Measurements from ENCODE around the gene HIPK2. TPM values are rescaled to one million over a fixed set of nuclear protein-coding genes. Genes with fewer than 3 reads are reported as not detected.

Gene HIPK2
- total RNA-seq, 1 experiment from 2014 or later = 3.6 TPM

DNA sequence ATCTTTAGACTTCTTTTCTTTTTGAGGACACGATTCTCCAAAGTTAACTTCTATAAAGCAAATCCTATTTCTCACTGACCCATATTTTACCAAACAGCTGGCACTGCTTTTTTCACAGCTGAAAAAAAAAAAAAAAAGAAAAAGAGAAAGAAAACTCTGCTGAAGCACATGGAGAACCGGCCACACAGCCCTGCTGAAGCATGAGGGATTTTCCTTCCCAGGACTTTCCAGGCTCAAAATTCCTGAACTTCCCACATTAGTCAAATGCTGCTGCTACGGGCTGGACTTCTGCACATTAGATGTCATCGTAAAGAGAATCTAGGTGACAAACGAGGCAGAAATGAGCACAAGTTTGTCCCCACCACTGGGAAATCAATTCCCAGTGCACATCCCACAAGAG lies 25.2 kb downstream of the HIPK2 start:
- no peak for DNase-seq (ENCODE audit: low spot score)

DNA sequence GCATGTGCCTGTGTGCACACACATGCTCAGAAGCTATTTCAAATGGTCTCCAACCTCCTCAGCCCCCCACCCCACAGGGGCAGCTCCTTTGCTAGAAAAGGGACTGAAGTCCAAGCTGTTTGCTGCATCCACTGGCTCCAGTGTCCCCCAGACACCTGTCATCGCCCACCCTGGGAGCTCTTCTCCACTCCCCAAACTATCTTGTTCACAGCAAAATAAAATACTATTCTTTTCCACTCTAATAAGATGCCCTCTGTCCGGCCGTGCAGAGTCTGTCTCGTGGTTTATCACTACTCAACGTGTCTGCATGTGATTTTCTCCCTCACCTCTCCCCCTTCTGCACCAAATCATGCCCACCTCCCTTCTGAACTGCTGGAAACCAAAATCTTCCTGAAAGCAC lies 25.6 kb downstream of the HIPK2 start:
- DNase-seq (ENCODE audit: low spot score) = no peak

DNA sequence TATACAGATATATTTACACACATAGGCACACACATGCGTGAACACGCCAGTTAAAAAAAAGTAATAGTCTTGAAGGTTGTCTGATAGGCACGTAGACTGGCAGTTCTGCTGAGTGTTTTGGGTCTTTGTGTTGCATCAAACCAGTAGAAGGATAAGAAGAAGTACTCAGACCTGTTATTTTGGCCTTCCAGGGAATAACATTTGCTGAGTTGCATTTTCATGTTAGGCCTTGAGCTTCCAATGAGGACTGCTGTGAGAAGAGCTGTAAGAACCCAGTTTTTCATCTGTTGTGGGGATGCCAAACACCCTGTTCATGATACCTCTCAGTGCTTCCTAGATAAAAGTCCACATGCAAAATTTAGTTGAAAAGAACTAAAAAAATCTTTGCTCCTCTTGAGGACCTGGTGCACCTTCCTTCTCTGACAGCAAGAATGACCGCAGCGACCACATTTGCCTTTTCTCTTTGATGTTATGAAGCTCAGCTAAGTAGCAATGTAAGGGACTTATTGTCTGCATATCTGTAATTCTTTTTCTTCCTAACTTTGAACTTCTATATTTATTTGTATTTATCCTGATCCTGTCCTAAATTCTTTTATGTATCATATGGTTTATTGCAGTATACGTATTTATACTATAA lies 27.2 kb downstream of the HIPK2 start:
- DNase-seq (ENCODE audit: low spot score) = no peak

DNA sequence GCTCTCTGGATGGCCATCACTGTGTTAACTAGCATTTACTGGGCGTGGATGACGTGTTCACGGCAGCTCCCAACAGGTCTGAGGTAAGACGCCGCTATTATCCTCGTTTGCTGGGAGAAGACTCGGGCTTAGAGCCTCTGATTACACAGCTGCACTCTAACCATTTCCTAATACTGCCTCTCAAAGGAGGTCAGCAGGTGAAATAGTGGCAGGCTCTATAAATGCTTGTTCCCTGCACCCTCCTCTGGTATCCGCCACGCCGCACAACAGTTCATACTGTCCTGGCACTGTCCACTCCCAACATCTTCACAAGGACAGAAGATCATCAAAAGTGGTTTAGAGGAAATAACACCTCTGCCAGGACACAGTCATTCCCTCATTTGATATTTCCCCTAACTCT lies 28.3 kb downstream of the HIPK2 start:
- DNase-seq (ENCODE audit: low spot score) = no peak

DNA sequence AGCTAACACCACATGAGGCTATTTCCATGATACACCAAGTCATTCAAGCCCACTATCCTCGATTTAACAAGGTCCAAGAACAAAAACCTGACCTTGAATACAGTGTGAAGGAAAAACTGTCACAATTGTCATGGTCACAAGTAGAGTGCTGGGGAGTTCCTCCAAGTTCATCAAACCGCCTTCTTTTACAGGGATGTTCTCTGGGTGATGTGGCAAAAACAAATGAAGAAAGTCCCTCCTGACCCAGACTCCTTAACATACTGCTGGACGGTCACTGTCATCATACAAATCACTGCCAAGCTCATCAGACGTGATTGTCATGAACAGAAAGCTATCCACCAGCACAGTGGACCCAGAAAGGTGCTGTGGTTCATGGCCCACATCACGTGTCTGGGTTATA lies 28.9 kb downstream of the HIPK2 start:
- no peak for DNase-seq (ENCODE audit: low spot score)

DNA sequence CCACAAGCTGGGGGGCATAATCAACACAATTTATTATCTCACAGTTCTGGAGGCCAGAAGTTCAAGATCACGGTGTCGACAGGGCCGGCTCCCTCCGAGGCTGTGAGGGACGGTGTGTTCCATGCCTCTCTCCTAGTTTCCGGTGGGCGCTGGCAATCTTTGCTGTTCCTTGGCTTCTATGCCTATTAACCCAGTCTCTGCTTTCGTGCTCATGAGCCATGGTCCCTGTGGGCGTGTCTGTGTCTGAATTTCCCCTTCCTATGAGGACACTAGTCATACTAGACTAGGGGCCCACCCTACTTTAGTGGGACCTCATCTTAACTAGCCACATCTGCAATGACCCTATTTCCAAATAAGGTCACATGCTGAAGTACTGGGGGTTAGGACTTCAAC lies 29.4 kb downstream of the HIPK2 start:
- DNase-seq (ENCODE audit: low spot score) = no peak

DNA sequence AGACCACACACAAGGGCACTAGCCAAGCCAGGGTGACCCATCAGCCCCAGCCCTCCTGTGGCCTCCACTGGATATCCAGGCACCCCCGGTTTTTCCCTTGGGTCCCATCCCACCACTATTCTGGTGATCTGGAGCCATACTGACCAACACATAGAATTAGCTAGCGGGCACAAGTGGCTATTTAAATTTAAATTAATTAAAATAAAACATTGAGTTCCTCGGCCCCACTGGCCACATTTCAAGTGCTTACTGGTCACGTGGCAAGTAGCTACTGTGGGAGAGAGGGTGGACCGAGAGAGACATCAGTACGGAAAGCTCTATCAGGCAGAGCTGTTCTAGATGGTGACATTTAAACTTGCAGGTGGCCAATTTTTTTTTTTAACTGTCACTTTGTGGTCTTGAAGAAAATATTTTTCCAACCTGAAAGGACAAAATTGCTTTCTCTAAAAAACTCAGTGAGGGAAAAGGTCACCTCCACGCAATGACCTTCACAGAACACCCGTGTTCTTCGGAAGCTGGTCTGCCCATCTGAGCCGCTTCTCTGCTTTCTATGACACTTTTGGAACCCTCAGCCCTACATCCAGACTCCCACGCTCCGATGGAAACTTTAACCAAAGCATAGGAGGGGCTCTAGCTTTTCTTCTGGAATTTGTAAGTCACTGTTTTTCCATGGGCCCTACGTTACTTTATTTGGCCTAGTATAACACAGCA lies 30.0 kb downstream of the HIPK2 start:
- DNase-seq (ENCODE audit: low spot score) = no peak

DNA sequence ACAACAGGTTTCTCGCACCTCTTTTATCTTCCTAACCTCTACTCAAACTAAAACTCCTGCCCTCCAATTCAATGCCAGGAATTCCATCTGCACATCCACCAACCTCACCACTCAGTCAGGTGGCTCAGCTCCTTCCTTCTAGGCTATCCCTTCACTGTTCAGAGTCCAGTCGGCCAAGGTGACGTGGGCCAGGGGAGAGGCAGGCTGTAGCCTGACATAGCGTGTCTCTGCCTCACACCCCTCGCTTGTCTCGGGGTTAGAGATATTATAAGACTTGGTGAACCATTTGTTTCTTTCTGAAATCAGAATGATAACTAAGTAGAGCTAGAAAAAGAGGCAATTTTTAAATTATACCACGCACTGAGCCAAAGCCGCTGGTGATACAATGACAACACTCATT lies 31.1 kb downstream of the HIPK2 start:
- DNase-seq (ENCODE audit: low spot score) = no peak

DNA sequence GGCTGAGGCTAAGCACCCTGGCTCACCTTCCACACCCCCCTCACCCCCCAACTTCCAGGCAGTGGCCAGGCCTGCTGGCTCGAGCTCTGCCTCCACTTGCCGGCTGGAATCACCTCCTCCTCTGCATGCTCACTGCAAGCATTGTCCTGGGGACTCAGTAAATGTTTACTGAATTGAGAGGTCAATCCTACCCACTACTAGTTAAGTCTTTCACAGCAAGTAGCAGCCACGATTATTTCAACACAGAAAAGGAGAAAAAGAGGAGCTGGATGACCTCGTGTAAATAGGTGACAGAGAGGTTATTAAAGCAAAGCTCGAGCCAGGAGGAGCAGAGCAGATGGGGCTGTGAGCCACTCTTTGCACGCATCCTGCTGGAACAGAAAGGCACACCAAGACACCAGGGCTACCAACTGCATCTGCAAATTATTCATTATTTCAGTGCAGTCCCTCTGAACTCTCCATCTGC lies 32.1 kb downstream of the HIPK2 start:
- DNase-seq (ENCODE audit: low spot score) = no peak

DNA sequence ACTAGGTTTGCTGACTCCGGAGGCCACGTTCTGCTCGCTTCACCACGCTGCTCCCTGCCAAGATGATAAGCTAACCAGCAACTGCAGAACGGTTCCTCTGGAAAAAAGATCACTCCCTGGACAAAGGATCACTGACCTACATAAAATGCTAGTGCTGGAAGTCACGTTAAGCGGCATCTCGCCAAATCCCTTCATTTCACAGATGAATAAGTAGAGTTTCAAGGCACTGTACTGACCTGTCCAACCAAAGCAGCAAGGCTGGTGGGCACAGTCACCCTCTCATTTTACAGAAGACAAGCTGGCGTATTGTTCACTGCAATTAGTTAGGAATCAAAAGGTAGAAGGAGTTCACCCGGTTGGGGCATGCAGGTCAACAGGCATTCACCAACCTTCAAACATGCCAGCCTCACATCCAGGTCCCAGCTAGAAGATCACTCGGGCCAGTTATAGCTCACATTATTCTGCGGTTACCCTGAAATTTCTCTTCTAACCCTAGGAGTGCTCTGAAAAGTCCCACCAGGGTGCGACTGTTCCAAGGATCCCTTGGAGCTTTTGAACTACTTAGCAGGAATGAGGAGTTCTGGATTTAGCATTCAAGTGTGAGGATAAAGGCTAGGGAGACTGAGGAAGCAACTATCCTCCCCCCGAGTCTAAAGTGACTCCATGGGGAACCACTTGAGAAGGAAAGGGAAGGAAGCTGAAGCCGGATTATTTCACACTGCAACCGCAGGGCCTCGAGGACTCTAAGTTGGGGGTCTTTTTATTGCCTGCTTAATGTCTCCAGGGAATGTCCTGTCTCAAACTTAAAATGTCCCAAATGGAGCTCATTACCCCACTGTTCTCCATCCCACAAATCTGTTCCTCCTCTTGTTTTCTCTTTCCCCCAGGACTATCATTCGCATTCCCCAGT lies 32.8 kb downstream of the HIPK2 start:
- DNase-seq (ENCODE audit: low spot score) = no peak

DNA sequence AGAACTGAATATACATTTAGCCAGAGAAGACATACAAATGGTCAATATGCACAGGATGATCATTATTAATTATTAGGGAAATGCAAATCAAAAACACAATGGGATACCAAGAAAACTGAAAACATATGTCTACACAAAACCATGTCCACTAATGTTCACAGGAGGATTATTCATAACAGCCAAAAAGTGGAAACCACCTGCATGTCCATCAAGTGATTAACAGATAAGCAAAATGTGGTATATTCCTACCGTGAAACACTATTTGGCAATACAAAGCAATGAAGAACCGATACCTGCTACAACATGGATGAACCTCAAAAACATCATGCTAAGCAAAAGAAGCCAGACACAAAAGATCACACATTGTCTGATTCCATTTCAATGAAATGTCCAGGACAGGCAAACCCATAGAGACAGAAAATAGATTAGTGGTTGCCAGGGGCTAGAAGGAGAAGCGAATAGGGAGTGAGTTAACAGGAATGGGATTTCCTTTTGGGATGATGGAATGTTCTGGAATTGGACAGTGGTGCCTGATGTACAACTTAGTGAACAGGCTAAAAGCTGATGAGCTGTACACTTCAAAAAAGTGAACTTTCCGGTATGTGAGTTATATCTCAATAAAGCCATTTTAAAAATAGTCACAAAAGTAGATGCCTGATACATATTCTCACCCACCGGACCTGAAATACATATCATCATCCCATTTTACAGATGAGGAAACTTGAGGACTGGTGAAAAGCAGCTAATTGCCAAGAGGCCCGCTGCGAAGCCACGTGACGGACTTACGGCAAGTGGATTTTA lies 33.6 kb downstream of the HIPK2 start:
- DNase-seq (ENCODE audit: low spot score) = no peak

DNA sequence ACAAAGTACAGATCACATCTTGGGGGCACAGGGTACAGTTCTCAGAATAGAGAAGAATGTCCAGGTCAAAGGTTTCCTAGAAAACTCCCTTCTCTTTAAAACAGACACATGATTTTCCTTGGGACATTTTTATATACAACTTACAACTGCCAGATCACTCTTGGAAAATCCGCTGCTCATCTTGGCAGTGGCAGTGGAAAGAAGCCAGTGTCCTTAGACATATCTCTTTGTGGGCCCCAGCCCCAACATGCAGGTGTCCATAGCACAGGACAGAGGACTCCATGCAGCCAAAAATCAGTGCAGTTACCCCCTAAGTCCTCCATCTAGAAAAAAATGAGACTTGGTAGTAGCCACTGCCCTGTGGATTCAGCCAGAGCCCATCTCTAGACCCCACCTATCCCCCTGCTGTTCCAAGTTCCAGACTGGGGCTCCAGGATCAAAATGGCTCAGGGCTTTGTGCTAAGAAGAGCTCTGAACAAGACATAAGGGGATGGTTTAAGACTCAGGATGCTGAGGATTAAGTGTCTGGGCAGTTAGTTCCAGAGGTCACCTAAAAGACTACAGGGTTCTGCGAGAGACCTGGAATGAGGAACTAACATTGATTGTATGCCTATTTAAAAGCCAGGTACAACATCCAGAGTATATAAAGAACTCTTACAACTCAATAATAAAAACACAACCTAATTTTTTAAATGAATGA lies 34.4 kb downstream of the HIPK2 start:
- DNase-seq (ENCODE audit: low spot score) = no peak

DNA sequence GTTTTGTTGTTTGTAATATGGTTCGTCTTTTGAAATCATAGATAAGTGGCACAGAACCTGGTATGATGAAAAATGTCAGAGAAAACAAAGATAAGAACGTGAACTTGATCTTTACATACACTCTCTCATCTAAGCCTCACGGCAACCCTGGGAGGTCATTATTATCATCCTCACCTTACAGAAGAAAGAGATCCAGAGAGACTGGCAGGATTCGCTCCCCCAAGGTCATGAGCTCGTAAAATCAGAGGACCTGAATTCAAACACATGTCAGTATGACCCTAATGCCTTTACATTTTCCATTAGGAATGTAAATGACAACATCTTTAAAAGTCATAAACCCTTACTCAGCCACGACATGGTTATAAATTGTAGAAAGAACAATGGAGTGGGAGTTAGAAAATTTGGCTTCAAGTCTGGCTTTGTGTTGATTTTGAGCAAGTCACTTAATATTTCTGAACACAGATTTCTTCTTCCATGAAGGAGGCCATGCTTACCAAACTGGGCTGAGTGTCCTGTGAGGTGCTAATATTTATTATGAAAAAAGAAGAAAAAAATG lies 35.9 kb downstream of the HIPK2 start:
- DNase-seq (ENCODE audit: low spot score) = no peak

DNA sequence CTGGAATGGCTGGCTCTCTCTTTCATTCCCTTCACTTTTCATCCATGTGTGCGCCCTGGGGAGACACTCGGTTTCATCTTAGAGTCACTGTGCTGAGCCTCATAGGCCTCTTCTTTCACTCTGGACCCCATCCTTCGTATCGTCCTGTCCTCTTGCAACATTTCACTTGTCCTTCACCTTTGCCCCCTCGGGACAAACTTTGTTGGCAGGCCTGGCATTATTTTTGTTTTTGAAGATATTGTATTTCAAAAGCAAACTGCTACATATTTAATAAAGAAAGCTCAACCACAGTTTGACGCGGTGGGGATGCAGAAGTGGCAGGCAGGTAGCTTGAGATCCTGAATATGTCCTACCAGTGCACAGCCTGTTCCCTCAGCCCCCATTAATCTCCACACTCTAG lies 36.6 kb downstream of the HIPK2 start:
- DNase-seq (ENCODE audit: low spot score) = no peak

DNA sequence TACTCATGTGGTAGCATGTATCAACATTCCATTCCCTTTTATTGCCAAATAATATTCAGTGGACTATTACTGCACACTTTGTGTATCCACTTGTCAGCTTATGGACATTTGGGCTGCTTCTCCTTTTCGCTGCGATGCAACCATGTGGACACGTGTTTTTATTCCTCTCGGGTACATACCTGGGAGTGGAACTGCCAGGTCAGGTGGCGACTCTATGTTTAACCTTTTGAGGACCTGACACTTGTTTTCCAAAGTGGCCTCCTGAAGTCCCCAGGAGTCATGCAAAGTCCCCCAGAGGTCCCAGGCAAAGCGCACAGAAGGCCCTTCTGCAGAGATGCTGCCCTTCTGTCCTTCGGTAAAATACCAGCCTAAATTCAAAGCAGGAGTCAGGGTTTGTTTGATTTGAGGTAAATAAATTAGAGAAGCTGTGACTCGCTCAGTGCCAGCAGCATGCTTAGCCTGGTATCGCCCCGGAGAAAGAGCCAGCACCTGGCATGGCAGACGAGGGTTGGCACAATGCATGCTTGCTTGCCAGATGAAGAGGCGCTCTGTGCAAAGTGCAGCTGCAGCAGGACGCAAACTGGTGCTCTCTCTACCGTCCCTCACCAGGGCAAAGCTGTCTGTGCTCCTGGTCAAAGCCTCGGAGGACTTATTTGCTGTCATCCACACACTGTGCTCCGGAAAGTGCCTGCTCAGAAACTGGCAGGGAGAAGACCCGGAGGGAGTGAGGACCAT lies 37.8 kb downstream of the HIPK2 start:
- DNase-seq (ENCODE audit: low spot score) = no peak

DNA sequence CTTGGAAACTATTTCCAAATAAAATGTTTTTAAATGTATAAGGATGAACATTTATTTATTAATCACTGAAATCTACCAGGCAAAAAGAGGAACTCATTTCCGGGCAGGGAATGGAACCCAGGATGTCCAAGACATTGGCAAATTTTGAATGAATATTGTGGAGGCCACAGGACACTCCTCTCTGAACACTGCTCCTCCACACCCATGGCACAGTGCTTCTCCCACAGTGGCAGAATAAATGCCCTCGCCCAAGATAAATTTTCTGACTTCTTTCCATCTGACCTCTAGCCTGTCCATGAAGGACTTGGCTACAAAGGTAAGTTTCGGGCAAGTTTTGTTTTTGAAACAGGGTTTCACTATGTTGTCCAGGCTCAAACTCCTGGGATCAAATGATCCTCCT lies 39.0 kb downstream of the HIPK2 start:
- no peak for DNase-seq (ENCODE audit: low spot score)

DNA sequence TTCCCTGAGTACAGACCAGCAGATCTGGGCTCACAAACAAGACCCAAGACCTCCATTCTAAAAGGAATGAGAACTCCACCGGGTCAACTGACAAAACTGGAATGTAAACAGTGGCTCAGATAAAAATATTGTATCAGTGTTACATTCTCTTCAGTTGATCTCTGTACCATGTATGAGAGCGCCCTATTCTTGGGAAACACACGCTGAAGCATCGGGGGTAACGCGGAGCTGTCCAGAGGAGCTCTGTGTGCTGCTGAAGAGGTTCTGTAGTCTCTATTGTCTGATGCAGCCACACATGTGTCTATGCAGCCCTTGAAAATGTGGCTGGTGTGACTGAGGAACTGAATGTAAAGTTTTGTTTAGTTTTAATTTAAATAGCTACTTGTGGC lies 39.7 kb downstream of the HIPK2 start:
- no peak for DNase-seq (ENCODE audit: low spot score)

DNA sequence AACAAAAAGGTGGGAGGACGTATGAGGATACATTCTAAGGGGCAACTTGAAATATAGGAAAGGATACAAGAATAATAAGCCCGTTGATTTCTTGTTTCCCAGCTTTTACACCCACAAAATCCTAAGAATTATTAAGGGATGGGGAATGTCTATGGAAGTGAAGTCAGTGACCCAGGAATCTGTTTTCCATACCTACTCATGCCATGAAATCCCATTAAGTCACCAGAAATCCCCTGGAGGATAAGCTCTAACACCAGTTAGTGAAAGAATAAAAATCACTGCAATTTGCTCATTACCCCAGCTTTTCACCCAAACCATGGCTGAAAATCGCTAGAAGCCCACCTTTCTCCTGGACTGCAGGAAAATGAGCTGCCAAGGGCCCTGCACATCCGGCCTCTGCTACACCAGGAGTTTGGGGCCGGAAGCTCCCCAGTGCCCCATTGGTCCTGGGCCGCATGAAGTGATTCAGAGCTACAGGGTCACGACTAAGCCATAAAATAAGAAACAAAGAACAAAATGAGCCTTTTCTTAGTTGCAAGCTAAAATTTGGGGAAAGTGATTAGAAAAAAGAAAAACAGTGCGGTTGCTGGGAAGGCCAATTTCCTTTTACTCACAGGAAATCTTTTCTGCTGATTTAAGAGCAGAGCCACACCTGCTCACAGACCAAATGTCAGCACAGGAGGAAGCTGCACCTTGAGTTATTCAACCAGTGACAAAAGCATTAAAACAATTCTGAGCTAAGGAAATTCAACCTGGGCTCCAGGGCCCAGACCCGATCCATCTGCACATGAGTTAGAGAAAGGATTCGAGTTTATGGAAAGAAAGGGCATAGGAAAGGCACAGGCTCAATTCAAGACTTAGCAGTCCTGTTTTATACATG lies 40.3 kb downstream of the HIPK2 start:
- no peak for DNase-seq (ENCODE audit: low spot score)

DNA sequence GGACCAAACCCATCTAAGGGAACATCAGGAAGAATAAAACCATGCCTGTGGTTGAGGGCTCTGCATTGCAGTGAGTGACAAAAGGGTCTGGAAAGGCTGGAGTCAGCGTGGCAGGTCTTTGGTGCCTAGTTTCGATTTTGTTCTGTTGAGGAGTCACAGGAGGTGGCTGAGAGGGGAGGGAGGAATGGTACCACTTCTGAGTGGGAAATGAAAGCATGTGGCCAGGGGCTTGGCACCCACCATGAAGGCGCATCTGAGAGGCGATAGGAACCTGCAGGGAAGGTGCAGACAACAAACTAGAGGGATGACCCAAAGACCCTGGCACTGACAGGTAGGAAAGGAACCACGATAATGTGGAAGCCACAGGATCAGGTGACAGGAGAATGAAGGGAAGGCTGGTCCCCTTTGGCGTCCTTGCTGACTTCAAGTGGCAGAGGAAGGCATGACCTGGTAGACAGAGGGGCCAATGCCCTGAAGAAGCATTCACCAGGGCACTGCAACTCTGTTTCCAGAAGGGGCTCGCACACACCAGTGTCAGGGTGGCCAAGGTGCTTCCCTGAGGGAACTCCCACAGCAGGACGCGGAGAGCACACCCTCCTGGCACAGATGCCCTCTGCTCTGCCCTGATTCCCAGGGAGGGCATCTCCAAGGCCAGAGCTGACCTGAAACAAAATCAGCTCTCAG lies 41.7 kb downstream of the HIPK2 start:
- DNase-seq (ENCODE audit: low spot score) = no peak
